Mucosa of rectum (tissue), 2 donors: ENCODE data around the gene SH3BGR.

Source experiments
- H3K27ac ChIP-seq, 2 donors: one replicate each; pipeline ENCODE4 v1.7.0; 2013; ENCODE audit warnings: inconsistent platforms in 2 of 2, low read depth in 2 of 2, low read length in 2 of 2
- H3K27me3 ChIP-seq, 2 donors: one replicate each; pipeline ENCODE4 v1.7.0; 2013; ENCODE audit warnings: low read length in 2 of 2; ENCODE audit not compliant: control insufficient read depth in 2 of 2, insufficient read depth in 2 of 2
- H3K36me3 ChIP-seq, 2 donors: one replicate each; pipeline ENCODE4 v1.7.0; 2013; ENCODE audit warnings: low read length in 2 of 2; ENCODE audit not compliant: control insufficient read depth in 2 of 2, insufficient read depth in 2 of 2
- H3K4me1 ChIP-seq, 2 donors: one replicate each; pipeline ENCODE4 v1.7.0; 2013; ENCODE audit warnings: low read length in 2 of 2, mild to moderate bottlenecking in 1 of 2; ENCODE audit not compliant: control insufficient read depth in 2 of 2, insufficient read depth in 2 of 2
- H3K4me3 ChIP-seq, 2 donors: one replicate each; pipeline ENCODE4 v1.7.0; 2013; ENCODE audit warnings: low read length in 2 of 2
- H3K9ac ChIP-seq, 2 donors: one replicate each; pipeline ENCODE4 v1.7.0; 2013; ENCODE audit warnings: low read length in 2 of 2, low read depth in 1 of 2, mild to moderate bottlenecking in 1 of 2
- H3K9me3 ChIP-seq, 2 donors: one replicate each; pipeline ENCODE4 v1.7.0; 2013; ENCODE audit warnings: low read length in 2 of 2; ENCODE audit not compliant: control insufficient read depth in 2 of 2
- donor health status: healthy.
- donor health status: Normal muscosa, but diverticular disease.

SH3BGR gene

DNA sequence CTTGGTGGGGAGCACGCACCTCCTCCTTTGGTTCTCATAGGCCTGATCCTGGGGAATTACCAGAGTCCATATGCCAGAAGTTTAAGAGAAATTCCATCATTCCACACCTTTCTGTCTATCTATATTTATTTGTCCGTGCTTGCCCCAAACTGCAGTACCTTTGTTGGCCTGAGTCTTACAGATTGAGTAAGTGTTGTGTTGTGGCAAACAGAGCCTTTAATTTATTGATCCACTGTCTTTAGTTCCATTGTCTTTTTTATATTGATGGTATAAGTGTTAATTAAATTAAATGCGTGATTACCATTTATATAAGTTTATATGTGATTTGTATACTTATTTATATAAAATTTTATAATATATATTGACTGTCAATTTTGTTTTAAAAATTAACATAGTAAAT lies 4.9 kb downstream of the SH3BGR start:
- H3K9me3 ChIP-seq, result no peaks in the 10 kb centered on the region
- no peaks in the 10 kb centered on the region for H3K36me3 ChIP-seq
- H3K4me1 ChIP-seq, result no peaks in the 10 kb centered on the region
- H3K27ac ChIP-seq, result no peak overlapping the region
- H3K9ac ChIP-seq, result no peak overlapping the region
- H3K4me3 ChIP-seq, result no peak overlapping the region
- no peaks in the 10 kb centered on the region for H3K27me3 ChIP-seq

DNA sequence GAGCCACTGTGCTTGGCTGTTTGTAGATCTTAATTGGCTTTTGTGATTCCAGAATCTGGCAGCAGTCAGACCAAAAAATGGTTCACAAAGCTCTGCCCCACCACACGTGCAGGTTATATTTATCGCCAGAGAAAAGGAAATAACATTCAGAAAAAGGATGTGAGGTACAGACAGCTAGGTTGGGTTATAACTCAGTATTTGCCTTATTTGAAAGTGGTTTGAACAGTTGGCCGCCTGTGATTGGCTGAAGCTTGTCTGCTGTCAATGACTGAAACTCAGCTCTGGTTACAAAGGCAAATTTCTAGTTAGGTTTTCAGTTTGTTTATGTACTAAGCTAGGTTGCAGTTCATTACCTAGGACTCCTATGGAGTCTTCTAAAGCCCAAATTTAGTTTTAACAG lies 9.6 kb downstream of the SH3BGR start:
- Histone ChIP-seq H3K4me1 (no peaks in the 10 kb centered on the region), H3K4me3 (no peak overlapping the region), H3K27ac (no peak overlapping the region), H3K9me3 (no peaks in the 10 kb centered on the region), H3K9ac (no peak overlapping the region), H3K27me3 (no peaks in the 10 kb centered on the region), H3K36me3 (no peaks in the 10 kb centered on the region)

DNA sequence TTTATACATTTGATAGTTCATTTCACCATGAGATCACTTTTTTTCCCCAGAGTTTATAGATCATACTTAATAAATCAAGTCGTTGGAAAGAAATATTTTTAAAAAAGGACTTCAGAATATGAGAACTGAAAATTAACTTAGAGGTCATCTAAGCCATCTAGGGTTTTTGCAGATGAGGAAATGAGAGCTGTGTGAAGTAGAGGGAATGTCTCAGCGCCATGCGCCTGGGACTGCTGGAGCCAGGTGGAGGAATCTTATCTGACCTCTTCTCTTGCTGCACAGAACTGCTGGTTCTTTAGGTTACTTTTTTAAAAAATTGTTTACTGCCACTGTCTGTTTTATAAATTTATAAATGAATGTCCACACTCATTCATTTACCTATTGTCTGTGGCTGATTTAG lies 11.5 kb downstream of the SH3BGR start:
- Histone ChIP-seq H3K4me3 (no peak overlapping the region), H3K9me3 (no peaks in the 10 kb centered on the region), H3K4me1 (no peaks in the 10 kb centered on the region), H3K36me3 (no peaks in the 10 kb centered on the region), H3K27ac (no peak overlapping the region), H3K9ac (no peak overlapping the region), H3K27me3 (no peaks in the 10 kb centered on the region)

DNA sequence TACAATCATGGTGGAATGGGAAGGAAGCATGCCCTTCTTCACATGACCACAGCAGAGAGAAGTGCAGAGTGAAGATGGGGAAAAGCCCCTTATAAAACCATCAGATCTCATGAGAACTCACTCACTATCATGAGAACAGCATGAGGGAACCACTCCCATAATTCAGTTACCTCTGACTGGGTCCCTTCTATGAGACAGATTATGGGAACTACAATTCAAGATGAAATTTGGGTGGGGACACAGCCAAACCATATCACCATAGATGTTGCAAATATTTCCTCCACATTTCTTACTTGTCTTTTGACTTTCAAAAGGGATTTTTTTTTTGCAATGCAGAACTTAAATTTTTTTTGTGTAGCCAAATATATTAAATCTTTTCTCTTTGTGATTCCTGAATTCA lies 14.8 kb downstream of the SH3BGR start:
- H3K9ac ChIP-seq, result no peak overlapping the region
- H3K27ac ChIP-seq, result no peak overlapping the region
- H3K36me3 ChIP-seq, result no peaks in the 10 kb centered on the region
- H3K27me3 ChIP-seq, result no peaks in the 10 kb centered on the region
- H3K4me3 ChIP-seq, result no peak overlapping the region
- no peaks in the 10 kb centered on the region for H3K9me3 ChIP-seq
- no peaks in the 10 kb centered on the region for H3K4me1 ChIP-seq

DNA sequence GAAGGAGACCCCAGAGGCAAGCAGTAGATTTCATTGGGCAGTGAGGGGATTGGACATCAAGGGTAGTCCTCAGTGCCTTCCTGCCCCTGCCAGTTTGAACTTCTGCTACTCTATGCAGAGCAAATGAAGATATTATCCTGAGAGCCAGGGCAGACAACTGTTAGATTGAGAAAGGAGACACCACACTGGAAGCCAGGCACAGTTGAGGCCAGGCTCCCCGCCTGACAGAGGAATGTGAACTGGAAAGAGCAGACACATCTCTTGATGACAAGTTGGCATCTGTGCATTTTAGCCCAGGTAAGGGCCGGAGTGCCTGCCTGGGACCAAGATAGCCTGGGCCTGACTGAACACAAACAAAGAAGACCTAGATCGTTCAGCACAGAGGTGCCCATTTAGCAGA lies 16.0 kb downstream of the SH3BGR start:
- Histone ChIP-seq H3K27ac (no peak overlapping the region), H3K9ac (no peak overlapping the region), H3K4me3 (no peak overlapping the region), H3K4me1 (no peaks in the 10 kb centered on the region), H3K36me3 (no peaks in the 10 kb centered on the region), H3K9me3 (no peaks in the 10 kb centered on the region), H3K27me3 (no peaks in the 10 kb centered on the region)

DNA sequence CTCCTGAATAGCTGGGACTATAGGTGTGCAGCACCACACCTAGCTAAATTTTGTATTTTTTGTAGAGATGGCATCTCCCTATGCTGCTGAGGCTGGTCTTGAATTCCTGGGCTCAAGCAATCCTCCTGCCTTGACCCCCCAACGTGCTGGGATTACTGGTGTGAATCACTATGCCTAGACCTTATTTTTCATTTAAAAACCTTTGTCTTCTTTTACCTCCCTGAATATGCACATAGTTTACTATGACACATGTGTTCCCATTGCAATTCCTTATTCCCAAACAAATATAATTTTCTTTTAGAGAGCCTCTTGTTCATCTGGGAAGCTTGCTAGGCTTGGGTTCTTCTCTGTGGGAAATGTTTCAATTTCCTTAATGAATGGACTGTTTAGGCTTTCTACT lies 16.8 kb downstream of the SH3BGR start:
- no peak overlapping the region for H3K4me3 ChIP-seq
- no peak overlapping the region for H3K9ac ChIP-seq
- no peaks in the 10 kb centered on the region for H3K9me3 ChIP-seq
- no peaks in the 10 kb centered on the region for H3K27me3 ChIP-seq
- no peaks in the 10 kb centered on the region for H3K36me3 ChIP-seq
- H3K4me1 ChIP-seq, result no peaks in the 10 kb centered on the region
- no peak overlapping the region for H3K27ac ChIP-seq

DNA sequence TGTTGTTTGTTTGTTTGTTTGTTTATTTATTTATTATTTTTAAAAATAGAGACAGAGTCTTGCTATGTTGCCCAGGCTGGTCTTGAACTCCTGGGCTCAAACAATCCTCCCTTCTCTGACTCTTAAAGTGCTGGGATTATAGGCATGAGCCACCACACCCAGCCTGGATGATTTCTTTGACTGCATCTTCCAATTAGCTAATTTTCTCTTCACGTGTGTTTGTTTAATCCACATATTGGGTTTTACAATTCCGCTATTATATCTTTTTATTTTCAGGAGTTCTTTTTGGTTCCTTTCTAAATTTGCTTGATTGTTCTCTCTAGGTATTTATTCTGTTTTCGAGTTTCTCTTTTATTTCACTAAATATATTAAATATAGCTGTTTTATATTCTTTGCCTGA lies 19.8 kb downstream of the SH3BGR start:
- Histone ChIP-seq H3K27ac (no peak overlapping the region), H3K4me3 (no peak overlapping the region), H3K36me3 (no peaks in the 10 kb centered on the region), H3K27me3 (no peaks in the 10 kb centered on the region), H3K9ac (no peak overlapping the region), H3K9me3 (no peaks in the 10 kb centered on the region), H3K4me1 (no peaks in the 10 kb centered on the region)

DNA sequence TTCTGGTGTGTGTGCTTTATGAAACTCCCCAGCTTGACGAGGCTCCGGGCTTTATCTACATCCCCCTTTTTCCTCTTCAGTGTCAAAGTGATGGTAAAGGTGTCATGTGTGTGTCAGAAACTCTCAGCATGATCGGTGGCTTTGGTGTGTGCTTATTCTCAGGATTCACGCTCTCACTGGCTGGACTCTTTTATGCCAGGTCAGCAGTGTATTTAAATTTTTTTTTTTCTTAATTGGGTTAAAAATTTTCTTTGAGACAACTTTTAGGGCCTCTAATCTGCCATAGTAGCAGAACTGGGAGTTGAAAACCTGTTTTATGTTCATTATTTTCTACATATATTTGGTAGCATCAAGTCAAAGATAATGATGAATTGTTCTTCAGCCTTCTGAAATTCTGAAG lies 21.0 kb downstream of the SH3BGR start:
- Histone ChIP-seq H3K9ac (no peak overlapping the region), H3K27me3 (no peaks in the 10 kb centered on the region), H3K4me3 (no peak overlapping the region), H3K4me1 (no peaks in the 10 kb centered on the region), H3K9me3 (no peaks in the 10 kb centered on the region), H3K27ac (no peak overlapping the region), H3K36me3 (no peaks in the 10 kb centered on the region)

DNA sequence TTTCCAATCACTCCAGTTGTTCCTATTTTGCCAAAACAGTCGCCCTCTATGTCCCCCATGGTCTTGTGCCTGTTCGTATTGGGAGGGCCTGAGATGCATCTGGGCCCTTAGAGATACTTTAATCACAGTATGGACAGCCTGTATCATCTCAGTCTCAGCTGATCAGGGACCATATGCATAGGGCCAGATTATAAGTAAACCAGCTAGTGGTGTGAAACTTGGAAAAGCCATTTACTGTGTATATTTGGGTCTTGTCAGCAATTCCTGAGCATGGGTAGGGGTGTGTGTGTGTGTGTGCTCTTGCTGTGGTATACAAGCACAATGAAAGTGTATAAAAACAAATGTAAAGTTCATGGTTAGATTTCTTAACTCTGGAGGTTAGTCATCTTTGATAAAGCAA lies 22.8 kb downstream of the SH3BGR start:
- H3K27ac ChIP-seq, result no peak overlapping the region
- H3K27me3 ChIP-seq, result no peaks in the 10 kb centered on the region
- H3K36me3 ChIP-seq, result no peaks in the 10 kb centered on the region
- no peaks in the 10 kb centered on the region for H3K4me1 ChIP-seq
- no peaks in the 10 kb centered on the region for H3K9me3 ChIP-seq
- H3K9ac ChIP-seq, result no peak overlapping the region
- H3K4me3 ChIP-seq, result no peak overlapping the region

DNA sequence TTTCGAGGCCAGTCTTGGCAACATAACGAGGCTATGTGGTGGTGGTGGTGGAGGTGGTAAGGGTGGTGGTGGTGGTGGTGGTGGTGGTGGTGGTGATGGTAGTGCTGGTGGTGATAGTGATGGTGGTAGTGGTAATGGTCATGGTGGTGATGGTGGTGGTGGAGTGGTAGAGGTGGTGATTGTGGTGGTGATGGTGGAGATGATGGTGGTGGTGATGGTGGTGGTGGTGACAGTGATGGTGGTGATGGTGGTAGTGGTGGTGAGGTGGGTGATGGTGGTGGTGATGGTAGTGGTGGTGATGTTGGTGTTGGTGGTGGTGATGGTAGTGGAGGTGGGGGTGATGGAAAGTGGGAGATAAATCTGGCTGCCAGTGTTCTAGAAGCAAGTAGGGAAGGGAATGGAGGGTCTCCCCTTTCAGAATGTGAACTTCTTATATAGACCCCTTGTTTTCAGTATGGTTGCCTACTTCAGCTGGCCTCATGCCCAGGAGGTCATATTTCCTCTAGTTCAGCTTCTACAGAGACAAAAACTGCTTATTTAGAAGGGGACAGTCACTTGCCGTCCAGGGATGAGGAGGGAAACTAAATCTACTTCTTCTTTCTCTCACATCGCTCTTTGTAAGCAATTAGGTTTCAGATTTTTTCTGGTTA lies 27.5 kb downstream of the SH3BGR start:
- Histone ChIP-seq H3K4me1 (no peaks in the 10 kb centered on the region), H3K27me3 (no peaks in the 10 kb centered on the region), H3K9me3 (no peaks in the 10 kb centered on the region), H3K9ac (no peak overlapping the region), H3K36me3 (no peaks in the 10 kb centered on the region), H3K4me3 (no peak overlapping the region), H3K27ac (no peak overlapping the region)

DNA sequence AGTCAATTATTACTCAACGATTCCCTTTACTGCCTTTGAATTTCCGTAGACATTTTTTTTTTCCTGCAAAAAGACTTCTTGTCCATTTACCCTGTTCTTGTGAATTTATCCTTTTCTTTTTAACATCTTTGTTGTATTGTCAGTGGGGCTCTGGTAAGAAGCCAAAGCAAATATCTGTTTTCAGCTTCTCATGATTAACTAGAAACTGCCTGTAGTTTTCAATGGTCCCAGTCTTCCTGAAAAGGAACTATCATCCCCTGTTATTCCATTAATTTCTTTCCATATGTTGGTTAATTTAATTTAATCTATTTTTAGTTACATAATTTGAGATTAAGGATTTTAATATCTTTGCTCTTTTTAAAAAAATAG lies 28.0 kb downstream of the SH3BGR start:
- no peaks in the 10 kb centered on the region for H3K9me3 ChIP-seq
- H3K4me1 ChIP-seq, result no peaks in the 10 kb centered on the region
- no peak overlapping the region for H3K4me3 ChIP-seq
- no peaks in the 10 kb centered on the region for H3K27me3 ChIP-seq
- no peaks in the 10 kb centered on the region for H3K36me3 ChIP-seq
- no peak overlapping the region for H3K9ac ChIP-seq
- H3K27ac ChIP-seq, result no peak overlapping the region
